ENCODE data around the gene SSR2. TPM values are rescaled to one million over a fixed set of nuclear protein-coding genes. Genes with fewer than 3 reads are reported as not detected.
A peak's percentile ranks its signal among the peaks of the same experiment; 100 is the strongest.

Gene SSR2
- total and polyA plus RNA-seq, 10 donors: 152 to 291 (median 194) TPM

DNA sequence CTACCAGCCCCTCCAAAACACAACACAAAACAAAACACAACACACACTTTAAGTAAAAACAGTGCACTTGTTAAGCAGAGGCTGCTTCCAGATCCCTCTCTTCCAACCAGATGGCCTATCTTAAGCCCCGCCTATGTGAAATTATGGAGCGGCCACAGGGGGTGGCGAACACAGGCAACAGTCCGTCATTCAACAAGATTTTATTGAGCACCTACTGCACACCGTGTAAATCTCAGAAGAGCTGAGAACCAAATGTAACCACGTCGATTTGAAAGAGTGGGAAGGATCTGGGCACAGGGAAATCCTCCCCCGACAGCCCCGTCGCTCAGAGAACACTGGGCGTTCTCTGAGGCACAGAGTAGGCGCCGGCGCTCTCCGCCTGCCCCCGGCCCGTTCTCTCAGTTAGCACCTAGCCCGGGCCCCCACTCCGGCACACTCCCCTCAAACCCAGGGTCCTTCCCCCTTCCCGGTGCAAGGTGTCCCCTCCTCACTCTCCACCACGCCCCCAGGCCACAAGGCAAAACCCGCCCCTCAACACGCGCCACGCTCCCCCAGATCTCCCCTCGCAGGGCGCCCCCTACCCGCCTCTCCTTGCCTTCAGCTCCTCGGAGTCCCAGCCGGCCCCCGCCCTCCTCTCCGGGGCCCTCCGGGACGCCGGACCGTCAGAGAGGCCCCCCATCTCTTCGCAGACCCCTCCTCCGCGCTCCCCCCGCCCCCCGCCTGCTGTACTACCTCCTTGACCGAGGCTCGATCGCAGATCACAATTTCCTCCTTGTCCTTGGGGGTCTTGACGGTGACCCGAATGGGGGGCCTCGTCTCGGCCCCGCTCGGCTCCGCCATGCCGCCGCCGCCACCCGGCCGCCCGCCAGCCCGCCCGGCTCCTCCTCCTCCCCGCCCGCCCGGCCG is 32.4 kb upstream of the SSR2 start:
- H3K4me3 ChIP-seq: peak overlapping the region; percentile 53 to 100 (median 93)
- WGBS, 5 donors: 1 to 3% (median 1%) methylated on average over 23 to 63 of the region's 63 CpGs
- intact Hi-C loops (cut with DNase I; ENCODE audit: low total_unique reads): no loop called here

DNA sequence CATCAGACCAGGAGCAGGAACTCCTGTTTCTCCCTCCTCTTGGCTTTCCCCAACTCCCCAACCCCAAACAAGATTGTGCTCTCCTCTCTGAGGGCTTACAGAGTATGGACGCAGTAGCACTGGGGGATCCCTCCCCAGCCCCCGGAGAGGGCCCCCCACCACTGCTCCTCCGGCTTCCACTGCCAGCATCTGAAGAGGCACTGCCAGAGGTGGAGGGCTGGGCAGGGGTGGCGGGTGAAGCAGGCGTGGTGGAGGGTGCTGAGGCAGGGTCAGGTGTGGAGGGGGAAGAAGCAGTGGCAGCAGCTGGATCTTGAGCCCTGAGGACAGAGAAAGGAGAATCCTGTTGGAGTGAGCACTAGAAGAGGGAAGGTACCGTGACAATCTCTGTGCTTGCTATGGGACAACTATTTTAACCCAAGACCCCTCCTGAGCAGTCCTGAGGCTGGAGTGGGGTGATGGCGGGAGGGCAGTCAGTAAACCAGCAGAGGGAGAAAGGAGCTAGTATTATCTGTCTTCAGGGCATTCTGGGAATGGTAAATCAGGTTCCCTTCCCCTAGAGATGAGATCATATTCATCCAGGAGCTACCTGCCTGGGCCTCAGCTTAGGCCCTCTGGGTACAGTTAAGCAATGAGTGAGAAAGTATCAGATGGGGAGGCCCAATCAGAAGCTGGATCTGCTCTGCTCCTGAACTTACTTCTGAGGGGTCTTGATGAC is 30.4 kb upstream of the SSR2 start:
- Histone ChIP-seq H3K36me3 (peaks cover 0 to 53% (median 21%) of the 10 kb centered on the region in 6 donors), H3K27me3 (replicated peaks in 1 of 7) (no peaks in the 10 kb centered on the region), H3K27ac (no peak overlapping the region), H3K4me1 (peaks cover 13 to 44% (median 23%) of the 10 kb centered on the region in 6 donors), H3K4me3 (no peak overlapping the region), H3K9me3 (no peaks in the 10 kb centered on the region)
- intact Hi-C loops (cut with DNase I; ENCODE audit: low total_unique reads): no loop called here
- DNase-seq: no peak
- 93 to 98% (median 95%) methylated on average over 7 of the region's 7 CpGs for WGBS, 5 donors
- TF ChIP-seq, protein P1, sequence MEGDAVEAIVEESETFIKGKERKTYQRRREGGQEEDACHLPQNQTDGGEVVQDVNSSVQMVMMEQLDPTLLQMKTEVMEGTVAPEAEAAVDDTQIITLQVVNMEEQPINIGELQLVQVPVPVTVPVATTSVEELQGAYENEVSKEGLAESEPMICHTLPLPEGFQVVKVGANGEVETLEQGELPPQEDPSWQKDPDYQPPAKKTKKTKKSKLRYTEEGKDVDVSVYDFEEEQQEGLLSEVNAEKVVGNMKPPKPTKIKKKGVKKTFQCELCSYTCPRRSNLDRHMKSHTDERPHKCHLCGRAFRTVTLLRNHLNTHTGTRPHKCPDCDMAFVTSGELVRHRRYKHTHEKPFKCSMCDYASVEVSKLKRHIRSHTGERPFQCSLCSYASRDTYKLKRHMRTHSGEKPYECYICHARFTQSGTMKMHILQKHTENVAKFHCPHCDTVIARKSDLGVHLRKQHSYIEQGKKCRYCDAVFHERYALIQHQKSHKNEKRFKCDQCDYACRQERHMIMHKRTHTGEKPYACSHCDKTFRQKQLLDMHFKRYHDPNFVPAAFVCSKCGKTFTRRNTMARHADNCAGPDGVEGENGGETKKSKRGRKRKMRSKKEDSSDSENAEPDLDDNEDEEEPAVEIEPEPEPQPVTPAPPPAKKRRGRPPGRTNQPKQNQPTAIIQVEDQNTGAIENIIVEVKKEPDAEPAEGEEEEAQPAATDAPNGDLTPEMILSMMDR (IDR thresholded peaks at IDR 0.05 in 8 of 11, conservative IDR thresholded peaks at IDR 0.05 in 3 of 11): no peak
- TF ChIP-seq POLR2AphosphoS5 (IDR thresholded peaks at IDR 0.05) (no peak), POLR2A (IDR thresholded peaks at IDR 0.05) (no peak)

More for the DNA sequence above, 32.4 kb upstream of the SSR2 start:
- peaks cover 14 to 60% (median 30%) of the 10 kb centered on the region in 6 donors for H3K4me1 ChIP-seq
- DNase-seq: peak; percentile 93
- H3K9me3 ChIP-seq: no peaks in the 10 kb centered on the region
- TF ChIP-seq, protein P1 (IDR thresholded peaks at IDR 0.05 in 8 of 11, conservative IDR thresholded peaks at IDR 0.05 in 3 of 11): peak in 4 of 11 experiments; percentile 21 to 40 (median 30)
- no peak for TF ChIP-seq POLR2A (IDR thresholded peaks at IDR 0.05)
- no peak for TF ChIP-seq POLR2AphosphoS5 (IDR thresholded peaks at IDR 0.05)
- H3K27ac ChIP-seq: peak overlapping the region in 6 of 8 donors; percentile 87 to 96 (median 93)
- H3K27me3 ChIP-seq (replicated peaks in 1 of 7): no peaks in the 10 kb centered on the region
- H3K36me3 ChIP-seq: peaks cover 0 to 54% (median 18%) of the 10 kb centered on the region in 6 donors

DNA sequence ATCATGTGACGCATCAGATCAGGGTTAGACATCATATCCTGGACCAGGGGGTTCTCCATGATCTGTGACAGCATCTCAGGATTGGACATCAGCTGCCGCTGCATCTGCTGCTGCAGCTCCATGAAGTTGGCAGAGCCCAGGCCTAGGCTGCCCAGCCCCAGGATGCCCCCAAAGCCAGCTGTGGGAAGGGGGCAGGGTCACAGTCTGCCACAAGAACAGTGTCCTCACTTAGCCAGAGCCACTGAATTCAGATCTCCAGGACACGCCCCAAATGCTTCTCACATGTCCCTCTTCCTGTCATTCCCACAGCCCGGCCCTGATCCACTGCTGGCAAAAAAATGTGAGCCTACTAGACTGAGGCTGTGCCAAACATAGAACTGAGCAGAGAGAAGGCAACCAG is 29.6 kb upstream of the SSR2 start:
- Histone ChIP-seq H3K27me3 (replicated peaks in 1 of 7) (no peaks in the 10 kb centered on the region), H3K4me3 (no peak overlapping the region), H3K4me1 (peaks cover 7 to 36% (median 15%) of the 10 kb centered on the region in 6 donors), H3K36me3 (peaks cover 0 to 50% (median 20%) of the 10 kb centered on the region in 6 donors), H3K9me3 (no peaks in the 10 kb centered on the region), H3K27ac (no peak overlapping the region)
- intact Hi-C loops (cut with DNase I; ENCODE audit: low total_unique reads): no loop called here
- DNase-seq: no peak
- 32 to 89% (median 81%) methylated on average over 2 to 4 of the region's 4 CpGs for WGBS, 5 donors
- TF ChIP-seq, protein P1 (IDR thresholded peaks at IDR 0.05 in 8 of 11, conservative IDR thresholded peaks at IDR 0.05 in 3 of 11): no peak
- TF ChIP-seq POLR2A (IDR thresholded peaks at IDR 0.05): no peak
